Vagina (tissue), 2 donors: ENCODE measurements around the gene SRRT. TPM values are rescaled to one million over a fixed set of nuclear protein-coding genes. Genes with fewer than 3 reads are reported as not detected.

Source experiments
- DNase-seq, 2 donors: peaks; one replicate each; pipeline ENCODE4 v3.0.0-alpha.2; 2017; ENCODE audit errors: extremely low spot score in 2 of 2
- H3K27ac ChIP-seq: fragments of 200-600 bp; sonication (generic); one replicate; pipeline ENCODE4 v1.5.1; 2019
- H3K27me3 ChIP-seq: fragments of 200-600 bp; sonication (generic); one replicate; pipeline ENCODE4 v1.5.1; 2019
- H3K36me3 ChIP-seq, 2 donors: fragments of 200-600 bp; sonication (generic); one replicate each; pipeline ENCODE4 v1.5.1; 2017 to 2019
- H3K4me1 ChIP-seq: fragments of 200-600 bp; sonication (generic); one replicate; pipeline ENCODE4 v1.5.1; 2019
- H3K4me3 ChIP-seq, 2 donors: fragments of 200-600 bp; sonication (generic); 1 replicate in 1 of 2; 2 replicates in 1 of 2; pipeline ENCODE4 v1.5.1; 2016 to 2019
- H3K9me3 ChIP-seq: fragments of 200-600 bp; sonication (generic); one replicate; pipeline ENCODE4 v1.5.1; 2019
- POLR2A ChIP-seq, 2 donors: fragments of 450-650 bp; IDR thresholded peaks; one replicate each; pipeline ENCODE4 v1.6.1; 2017; ENCODE audit warnings: antibody characterized with exemption in 2 of 2, mild to moderate bottlenecking in 2 of 2, moderate library complexity in 2 of 2
- POLR2AphosphoS5 ChIP-seq, 2 donors: sonication (generic); formaldehyde crosslinking; IDR thresholded peaks; one replicate each; pipeline ENCODE4 v1.9.0; 2017; ENCODE audit warnings: antibody characterized with exemption in 2 of 2, mild to moderate bottlenecking in 2 of 2, low read depth in 1 of 2; ENCODE audit not compliant: insufficient read depth in 1 of 2
- intact Hi-C: fragments of 100-400 bp; cut with DNase I; formaldehyde crosslinking; loops from one replicate; pipeline ENCODE4 v1.15.1; 2023
- total RNA-seq: library from RNA; depleted of rRNA; stranded (reverse); fragments of >200 nt; gene quantifications from one replicate; pipeline ENCODE4 v1.2.3, GENCODE V29; 2016
- TF ChIP-seq, protein P1 (sequence below), 3 experiments: fragments of 450-650 bp in 2 of 3; fragments of 200-600 bp in 1 of 3; sonication (generic) in 1 of 3; IDR thresholded peaks; one replicate each; pipeline ENCODE4 v1.5.1; 2017 to 2019; ENCODE audit warnings: antibody characterized with exemption in 3 of 3, mild to moderate bottlenecking in 2 of 3, moderate library complexity in 2 of 3

The SRRT gene
- total RNA-seq, 1 donor from 2014 or later, result 96.5 TPM

DNA sequence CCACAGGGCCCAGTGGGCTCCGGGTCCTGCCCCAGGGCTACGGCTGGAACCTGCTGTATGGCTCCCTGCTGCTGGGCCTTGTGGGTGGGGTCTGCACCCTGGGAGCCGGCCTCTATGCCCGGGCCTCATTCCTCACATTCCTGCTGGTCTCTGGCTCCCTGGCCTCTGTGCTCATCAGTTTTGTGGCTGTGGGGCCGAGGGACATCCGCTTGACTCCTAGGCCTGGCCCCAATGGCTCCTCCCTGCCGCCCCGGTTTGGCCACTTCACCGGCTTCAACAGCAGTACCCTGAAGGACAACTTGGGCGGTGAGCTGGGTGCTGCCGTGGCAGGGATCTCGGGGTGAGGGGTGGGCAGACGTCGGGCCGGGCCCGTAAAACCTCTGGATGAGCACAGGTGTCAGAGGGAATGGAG lies 18.0 kb upstream of the SRRT start:
- TF ChIP-seq POLR2AphosphoS5 (IDR thresholded peaks at IDR 0.05; ENCODE audit: insufficient read depth in 1 of 2, low read depth in 1 of 2) (no peak), POLR2A (IDR thresholded peaks at IDR 0.05) (no peak)
- TF ChIP-seq, protein P1, sequence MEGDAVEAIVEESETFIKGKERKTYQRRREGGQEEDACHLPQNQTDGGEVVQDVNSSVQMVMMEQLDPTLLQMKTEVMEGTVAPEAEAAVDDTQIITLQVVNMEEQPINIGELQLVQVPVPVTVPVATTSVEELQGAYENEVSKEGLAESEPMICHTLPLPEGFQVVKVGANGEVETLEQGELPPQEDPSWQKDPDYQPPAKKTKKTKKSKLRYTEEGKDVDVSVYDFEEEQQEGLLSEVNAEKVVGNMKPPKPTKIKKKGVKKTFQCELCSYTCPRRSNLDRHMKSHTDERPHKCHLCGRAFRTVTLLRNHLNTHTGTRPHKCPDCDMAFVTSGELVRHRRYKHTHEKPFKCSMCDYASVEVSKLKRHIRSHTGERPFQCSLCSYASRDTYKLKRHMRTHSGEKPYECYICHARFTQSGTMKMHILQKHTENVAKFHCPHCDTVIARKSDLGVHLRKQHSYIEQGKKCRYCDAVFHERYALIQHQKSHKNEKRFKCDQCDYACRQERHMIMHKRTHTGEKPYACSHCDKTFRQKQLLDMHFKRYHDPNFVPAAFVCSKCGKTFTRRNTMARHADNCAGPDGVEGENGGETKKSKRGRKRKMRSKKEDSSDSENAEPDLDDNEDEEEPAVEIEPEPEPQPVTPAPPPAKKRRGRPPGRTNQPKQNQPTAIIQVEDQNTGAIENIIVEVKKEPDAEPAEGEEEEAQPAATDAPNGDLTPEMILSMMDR (IDR thresholded peaks at IDR 0.05), result no peak
- Histone ChIP-seq H3K27me3 (no peaks in the 10 kb centered on the region), H3K9me3 (no peaks in the 10 kb centered on the region), H3K4me1 (peaks cover 25% of the 10 kb centered on the region), H3K4me3 (no peak overlapping the region), H3K27ac (no peak overlapping the region), H3K36me3 (peaks cover 0 to 20% of the 10 kb centered on the region in 2 donors)
- intact Hi-C loops, result no loop called here
- no peak for DNase-seq

DNA sequence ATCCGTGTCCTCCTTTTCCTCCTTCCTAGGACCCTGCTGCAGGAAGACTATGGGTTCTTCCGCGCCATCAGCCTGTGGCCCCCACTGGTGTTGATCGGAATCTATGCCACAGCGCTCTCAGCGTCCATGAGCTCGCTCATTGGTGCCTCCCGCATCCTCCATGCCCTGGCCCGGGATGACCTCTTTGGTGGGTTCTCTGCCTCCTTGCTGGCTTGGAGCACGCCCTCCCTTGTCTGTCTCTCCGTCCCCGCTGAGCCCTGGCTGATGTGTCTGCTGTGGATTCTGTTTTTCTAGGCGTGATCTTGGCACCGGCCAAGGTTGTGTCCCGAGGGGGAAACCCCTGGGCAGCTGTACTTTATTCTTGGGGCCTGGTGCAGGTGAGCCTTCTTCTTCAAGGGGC lies 15.0 kb upstream of the SRRT start:
- no peak overlapping the region for H3K27ac ChIP-seq
- TF ChIP-seq, protein P1 (IDR thresholded peaks at IDR 0.05), result no peak
- TF ChIP-seq POLR2A (IDR thresholded peaks at IDR 0.05) (no peak), POLR2AphosphoS5 (IDR thresholded peaks at IDR 0.05; ENCODE audit: insufficient read depth in 1 of 2, low read depth in 1 of 2) (no peak)
- DNase-seq, result no peak
- no peak overlapping the region for H3K4me3 ChIP-seq
- H3K36me3 ChIP-seq, result peaks cover 0 to 20% of the 10 kb centered on the region in 2 donors
- intact Hi-C loops, result loop anchor here (10.0 kb wide), 1 partner anchor 315 kb away; no protein-coding TSS in a partner anchor
- no peaks in the 10 kb centered on the region for H3K9me3 ChIP-seq
- H3K27me3 ChIP-seq, result no peaks in the 10 kb centered on the region
- H3K4me1 ChIP-seq, result no peaks in the 10 kb centered on the region

DNA sequence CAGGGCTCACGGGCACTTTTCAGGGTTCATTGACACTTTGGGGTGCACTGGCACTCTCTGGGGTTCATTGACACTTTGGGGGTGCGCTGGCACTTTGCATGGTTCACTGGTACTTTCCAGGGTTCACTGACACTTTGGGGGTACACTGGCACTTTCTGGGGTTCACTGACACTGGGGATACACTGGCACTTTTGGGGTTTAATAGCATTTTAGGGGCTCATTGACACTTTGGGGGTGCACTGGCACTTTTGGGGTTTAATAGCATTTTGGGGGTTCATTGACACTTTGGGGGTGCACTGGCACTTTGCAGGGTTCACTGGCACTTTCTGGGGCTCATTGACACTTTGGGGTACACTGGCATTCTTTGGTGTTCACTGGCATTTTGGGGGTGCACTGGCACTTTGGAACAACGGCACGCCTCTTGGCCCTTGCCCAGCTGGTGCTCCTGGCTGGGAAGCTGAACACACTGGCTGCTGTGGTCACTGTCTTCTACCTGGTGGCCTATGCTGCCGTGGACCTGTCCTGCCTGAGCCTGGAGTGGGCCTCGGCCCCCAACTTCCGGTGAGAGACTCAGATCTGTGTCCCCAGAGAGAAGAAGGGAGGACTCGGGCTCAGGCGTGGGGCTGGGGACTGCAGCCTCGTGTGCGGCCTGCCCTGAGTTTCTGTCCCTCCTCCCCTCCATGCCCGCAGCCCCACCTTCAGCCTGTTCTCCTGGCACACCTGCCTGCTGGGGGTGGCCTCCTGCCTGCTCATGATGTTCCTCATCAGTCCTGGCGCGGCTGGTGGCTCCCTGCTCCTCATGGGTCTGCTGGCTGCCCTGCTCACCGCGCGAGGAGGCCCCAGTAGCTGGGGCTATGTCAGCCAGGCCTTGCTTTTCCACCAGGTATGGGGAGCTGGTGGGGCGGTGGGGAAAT lies 13.9 kb upstream of the SRRT start:
- intact Hi-C loops, result loop anchor here (10.0 kb wide), 1 partner anchor 316 kb away; no protein-coding TSS in a partner anchor
- Histone ChIP-seq H3K27ac (no peak overlapping the region), H3K9me3 (no peaks in the 10 kb centered on the region), H3K4me3 (no peak overlapping the region), H3K4me1 (peaks cover 10% of the 10 kb centered on the region), H3K27me3 (no peaks in the 10 kb centered on the region), H3K36me3 (peaks cover 0 to 20% of the 10 kb centered on the region in 2 donors)
- TF ChIP-seq POLR2A (IDR thresholded peaks at IDR 0.05), result no peak
- TF ChIP-seq, protein P1 (IDR thresholded peaks at IDR 0.05), result no peak
- no peak for DNase-seq

DNA sequence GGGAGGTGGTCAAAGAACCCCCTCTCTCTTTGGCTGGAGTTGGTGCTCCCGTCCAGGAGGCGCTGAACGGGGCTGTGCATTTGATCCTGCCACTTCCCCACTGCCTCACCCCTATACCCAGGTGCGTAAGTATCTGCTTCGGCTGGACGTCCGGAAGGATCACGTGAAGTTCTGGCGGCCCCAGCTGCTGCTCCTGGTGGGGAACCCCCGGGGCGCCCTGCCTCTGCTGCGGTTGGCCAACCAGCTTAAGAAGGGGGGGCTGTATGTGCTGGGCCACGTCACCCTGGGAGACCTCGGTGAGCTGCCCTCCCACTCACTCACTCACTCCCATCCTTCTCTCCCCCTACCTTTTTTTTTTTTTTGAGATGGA lies 13.3 kb upstream of the SRRT start:
- no peak for DNase-seq
- Histone ChIP-seq H3K4me3 (no peak overlapping the region), H3K27me3 (no peaks in the 10 kb centered on the region), H3K9me3 (no peaks in the 10 kb centered on the region), H3K4me1 (peaks cover 16% of the 10 kb centered on the region), H3K36me3 (peaks cover 0 to 20% of the 10 kb centered on the region in 2 donors), H3K27ac (no peak overlapping the region)
- TF ChIP-seq, protein P1 (IDR thresholded peaks at IDR 0.05), result no peak
- no peak for TF ChIP-seq POLR2A (IDR thresholded peaks at IDR 0.05)
- TF ChIP-seq POLR2AphosphoS5 (IDR thresholded peaks at IDR 0.05; ENCODE audit: insufficient read depth in 1 of 2, low read depth in 1 of 2), result no peak
- intact Hi-C loops, result loop anchor here (10.0 kb wide), 1 partner anchor 317 kb away; no protein-coding TSS in a partner anchor
